ENCODE results near the gene CHRNA1. TPM values are rescaled to one million over a fixed set of nuclear protein-coding genes. Genes with fewer than 3 reads are reported as not detected.
A peak's percentile ranks its signal among the peaks of the same experiment; 100 is the strongest.

Gene CHRNA1
- total RNA-seq, 4 donors from 2014 or later = not detected

GRCh38 chr2:174780191-174780840, 16.0 kb upstream of the CHRNA1 start:
- no peak for ATAC-seq
- TF ChIP-seq CTCF (IDR thresholded peaks at IDR 0.05) = no peak
- Histone ChIP-seq H3K4me3 (no peak overlapping the region), H3K9me3 (no peaks in the 10 kb centered on the region), H3K36me3 (no peaks in the 10 kb centered on the region), H3K4me1 (peaks cover 0 to 66% (median 4%) of the 10 kb centered on the region in 3 donors), H3K27ac (no peak overlapping the region), H3K27me3 (no peaks in the 10 kb centered on the region)
- WGBS, 2 donors (ENCODE audit: low coverage in 1 of 2) = 88 to 92% methylated on average over 2 to 3 of the region's 5 CpGs

- H3K9me3 ChIP-seq = no peaks in the 10 kb centered on the region
- H3K27ac ChIP-seq = no peak overlapping the region
- ATAC-seq = no peak
- WGBS, 2 donors (ENCODE audit: low coverage in 1 of 2) = 76 to 79% methylated on average over 2 to 5 of the region's 5 CpGs
- no peaks in the 10 kb centered on the region for H3K36me3 ChIP-seq
- H3K27me3 ChIP-seq = no peaks in the 10 kb centered on the region
- no peak for TF ChIP-seq EP300 (IDR thresholded peaks at IDR 0.05)
- TF ChIP-seq POLR2AphosphoS5 (IDR thresholded peaks at IDR 0.05) = no peak
- no peak for TF ChIP-seq POLR2A (IDR thresholded peaks at IDR 0.05)
- H3K4me1 ChIP-seq = peaks cover 0 to 72% (median 4%) of the 10 kb centered on the region in 3 donors
- H3K4me3 ChIP-seq = no peak overlapping the region
Observed at GRCh38 chr2:174779361-174779928, 15.2 kb upstream of the CHRNA1 start.

- 63 to 69% methylated on average over 3 to 8 of the region's 13 CpGs for WGBS, 2 donors (ENCODE audit: low coverage in 1 of 2)
- no peak for TF ChIP-seq CTCF (IDR thresholded peaks at IDR 0.05)
- no peak for TF ChIP-seq EP300 (IDR thresholded peaks at IDR 0.05)
- TF ChIP-seq POLR2AphosphoS5 (IDR thresholded peaks at IDR 0.05) = no peak
- no peak for TF ChIP-seq POLR2A (IDR thresholded peaks at IDR 0.05)
- Histone ChIP-seq H3K27ac (peak overlapping the region in 2 of 4 donors; percentile 10 to 30), H3K36me3 (no peaks in the 10 kb centered on the region), H3K27me3 (no peaks in the 10 kb centered on the region), H3K9me3 (no peaks in the 10 kb centered on the region), H3K4me3 (no peak overlapping the region), H3K4me1 (peaks cover 0 to 80% (median 4%) of the 10 kb centered on the region in 3 donors)
- peak; percentile 47 for ATAC-seq
Observed at GRCh38 chr2:174778085-174778981, 14.1 kb upstream of the CHRNA1 start.

GRCh38 chr2:174777347-174778084, 13.2 kb upstream of the CHRNA1 start:
- Histone ChIP-seq H3K27ac (no peak overlapping the region), H3K4me1 (peaks cover 0 to 82% (median 4%) of the 10 kb centered on the region in 3 donors), H3K36me3 (no peaks in the 10 kb centered on the region), H3K9me3 (no peaks in the 10 kb centered on the region), H3K27me3 (no peaks in the 10 kb centered on the region), H3K4me3 (no peak overlapping the region)
- ATAC-seq = no peak
- TF ChIP-seq POLR2A (IDR thresholded peaks at IDR 0.05) (no peak), EP300 (IDR thresholded peaks at IDR 0.05) (no peak), POLR2AphosphoS5 (IDR thresholded peaks at IDR 0.05) (no peak), CTCF (IDR thresholded peaks at IDR 0.05) (no peak)
- 71 to 76% methylated on average over 3 to 4 of the region's 5 CpGs for WGBS, 2 donors (ENCODE audit: low coverage in 1 of 2)

- Histone ChIP-seq H3K36me3 (no peaks in the 10 kb centered on the region), H3K4me1 (peaks cover 0 to 82% (median 9%) of the 10 kb centered on the region in 3 donors), H3K4me3 (no peak overlapping the region), H3K27ac (no peak overlapping the region), H3K27me3 (no peaks in the 10 kb centered on the region), H3K9me3 (no peaks in the 10 kb centered on the region)
- no peak for ATAC-seq
- no peak for TF ChIP-seq POLR2A (IDR thresholded peaks at IDR 0.05)
- no peak for TF ChIP-seq EP300 (IDR thresholded peaks at IDR 0.05)
- TF ChIP-seq POLR2AphosphoS5 (IDR thresholded peaks at IDR 0.05) = no peak
- TF ChIP-seq CTCF (IDR thresholded peaks at IDR 0.05) = no peak
- WGBS, 2 donors (ENCODE audit: low coverage in 1 of 2) = 94% methylated on average over 2 of the region's 3 CpGs; no CpG with 5 or more reads in 1 of the 2 donors
Observed at GRCh38 chr2:174776675-174777074, 12.4 kb upstream of the CHRNA1 start.
